Measurements from ENCODE around the gene FBXO11. TPM values are rescaled to one million over a fixed set of nuclear protein-coding genes. Genes with fewer than 3 reads are reported as not detected.

Gene FBXO11
- total RNA-seq, 1 donor from 2014 or later, result 71.3 TPM

- Histone ChIP-seq H3K9me3 (ENCODE audit: low read depth) (no peaks in the 10 kb centered on the region), H4K20me1 (ENCODE audit: low read depth) (no peaks in the 10 kb centered on the region), H3K4me1 (no peaks in the 10 kb centered on the region), H3K27me3 (no peaks in the 10 kb centered on the region), H3K4me3 (no peak overlapping the region), H3F3A (ENCODE audit: low read depth) (peaks cover 8% of the 10 kb centered on the region), H3K27ac (no peak overlapping the region), H3K36me3 (peaks cover 63% of the 10 kb centered on the region), H2AFZ (replicated peaks) (no peak overlapping the region), H3K79me2 (ENCODE audit: low read depth) (no peaks in the 10 kb centered on the region), H3K9ac (no peak overlapping the region), H3K4me2 (no peak overlapping the region)
- no peak overlapping the region for H3K4me3 Mint-ChIP-seq
- DNase-seq (ENCODE audit: low spot score), result no peak
- H3K36me3 Mint-ChIP-seq, result peaks cover 46% of the 10 kb centered on the region
- H3K9me3 Mint-ChIP-seq, result no peaks in the 10 kb centered on the region
- H3K27me3 Mint-ChIP-seq (ENCODE audit: insufficient read depth, low read depth), result peaks cover 1% of the 10 kb centered on the region
- H3K27ac Mint-ChIP-seq, result no peak overlapping the region
- H3K4me1 Mint-ChIP-seq, result no peaks in the 10 kb centered on the region
- no peak for TF ChIP-seq EZH2 (IDR thresholded peaks at IDR 0.05)
- no peak for TF ChIP-seq EZH2phosphoT487 (IDR thresholded peaks at IDR 0.05)
- TF ChIP-seq, protein P1, sequence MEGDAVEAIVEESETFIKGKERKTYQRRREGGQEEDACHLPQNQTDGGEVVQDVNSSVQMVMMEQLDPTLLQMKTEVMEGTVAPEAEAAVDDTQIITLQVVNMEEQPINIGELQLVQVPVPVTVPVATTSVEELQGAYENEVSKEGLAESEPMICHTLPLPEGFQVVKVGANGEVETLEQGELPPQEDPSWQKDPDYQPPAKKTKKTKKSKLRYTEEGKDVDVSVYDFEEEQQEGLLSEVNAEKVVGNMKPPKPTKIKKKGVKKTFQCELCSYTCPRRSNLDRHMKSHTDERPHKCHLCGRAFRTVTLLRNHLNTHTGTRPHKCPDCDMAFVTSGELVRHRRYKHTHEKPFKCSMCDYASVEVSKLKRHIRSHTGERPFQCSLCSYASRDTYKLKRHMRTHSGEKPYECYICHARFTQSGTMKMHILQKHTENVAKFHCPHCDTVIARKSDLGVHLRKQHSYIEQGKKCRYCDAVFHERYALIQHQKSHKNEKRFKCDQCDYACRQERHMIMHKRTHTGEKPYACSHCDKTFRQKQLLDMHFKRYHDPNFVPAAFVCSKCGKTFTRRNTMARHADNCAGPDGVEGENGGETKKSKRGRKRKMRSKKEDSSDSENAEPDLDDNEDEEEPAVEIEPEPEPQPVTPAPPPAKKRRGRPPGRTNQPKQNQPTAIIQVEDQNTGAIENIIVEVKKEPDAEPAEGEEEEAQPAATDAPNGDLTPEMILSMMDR (IDR thresholded peaks at IDR 0.05), result no peak
Observed at GRCh38 chr2:47822518-47822917, 83.8 kb downstream of the FBXO11 start.

DNA sequence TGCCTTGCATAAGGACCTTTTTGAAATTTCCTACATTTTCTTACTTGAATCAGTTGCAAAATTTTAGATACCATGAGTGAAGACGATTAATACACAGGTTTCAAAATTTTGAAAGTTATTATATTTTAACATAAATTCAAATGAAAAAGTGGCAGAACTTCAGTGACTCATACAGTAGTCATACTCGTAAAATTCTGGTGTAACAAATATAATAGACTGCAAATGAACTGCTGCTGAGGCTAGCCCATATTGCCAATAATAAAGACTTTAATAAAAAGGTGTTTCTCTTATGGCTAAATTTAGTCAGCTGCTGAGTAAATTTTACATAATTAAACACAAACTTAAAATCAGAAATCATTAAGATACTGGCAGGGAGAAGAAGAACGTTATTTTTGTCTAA is 86.5 kb downstream of the FBXO11 start:
- H3K27ac Mint-ChIP-seq, result no peak overlapping the region
- Histone ChIP-seq H3K9ac (no peak overlapping the region), H3K27me3 (no peaks in the 10 kb centered on the region), H3K4me2 (no peak overlapping the region), H3K4me1 (no peaks in the 10 kb centered on the region), H3K9me3 (ENCODE audit: low read depth) (no peaks in the 10 kb centered on the region), H3K27ac (no peak overlapping the region), H3K4me3 (no peak overlapping the region), H3K36me3 (peaks cover 48% of the 10 kb centered on the region), H3F3A (ENCODE audit: low read depth) (peaks cover 8% of the 10 kb centered on the region), H2AFZ (replicated peaks) (no peak overlapping the region), H3K79me2 (ENCODE audit: low read depth) (no peaks in the 10 kb centered on the region), H4K20me1 (ENCODE audit: low read depth) (no peaks in the 10 kb centered on the region)
- H3K36me3 Mint-ChIP-seq, result peaks cover 58% of the 10 kb centered on the region
- no peak overlapping the region for H3K4me3 Mint-ChIP-seq
- H3K9me3 Mint-ChIP-seq, result no peaks in the 10 kb centered on the region
- H3K4me1 Mint-ChIP-seq, result no peaks in the 10 kb centered on the region
- TF ChIP-seq, protein P1 (IDR thresholded peaks at IDR 0.05), result no peak
- no peak for DNase-seq (ENCODE audit: low spot score)
- H3K27me3 Mint-ChIP-seq (ENCODE audit: insufficient read depth, low read depth), result peaks cover 6% of the 10 kb centered on the region

DNA sequence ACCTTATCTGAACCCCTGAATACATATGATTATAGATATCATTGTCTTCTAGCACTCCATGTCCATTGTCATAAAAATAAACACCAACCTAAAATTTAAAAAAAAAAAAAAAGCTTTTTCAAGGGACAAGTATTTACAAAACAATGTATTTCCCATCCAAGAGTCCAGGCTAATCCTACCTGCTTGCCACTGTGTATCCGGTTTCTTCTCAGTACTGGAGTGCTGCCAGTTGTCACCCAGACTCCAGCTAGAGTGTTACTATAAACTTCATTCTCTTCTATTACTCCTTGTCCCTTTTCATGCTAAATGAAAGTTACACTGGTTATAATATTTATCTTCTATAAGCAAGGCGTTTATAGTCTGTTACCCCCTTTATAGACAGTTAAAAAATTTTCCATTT is 87.5 kb downstream of the FBXO11 start:
- no peaks in the 10 kb centered on the region for H3K4me1 Mint-ChIP-seq
- Histone ChIP-seq H3K27ac (no peak overlapping the region), H3K27me3 (no peaks in the 10 kb centered on the region), H3K9me3 (ENCODE audit: low read depth) (no peaks in the 10 kb centered on the region), H3K4me1 (no peaks in the 10 kb centered on the region), H4K20me1 (ENCODE audit: low read depth) (no peaks in the 10 kb centered on the region), H3K4me3 (no peak overlapping the region), H3K36me3 (peaks cover 51% of the 10 kb centered on the region), H3K79me2 (ENCODE audit: low read depth) (no peaks in the 10 kb centered on the region), H2AFZ (replicated peaks) (no peak overlapping the region), H3F3A (ENCODE audit: low read depth) (peaks cover 10% of the 10 kb centered on the region), H3K9ac (no peak overlapping the region), H3K4me2 (no peak overlapping the region)
- H3K9me3 Mint-ChIP-seq, result no peaks in the 10 kb centered on the region
- DNase-seq (ENCODE audit: low spot score), result no peak
- peaks cover 61% of the 10 kb centered on the region for H3K36me3 Mint-ChIP-seq
- TF ChIP-seq, protein P1 (IDR thresholded peaks at IDR 0.05), result no peak
- no peak for TF ChIP-seq EZH2phosphoT487 (IDR thresholded peaks at IDR 0.05)
- no peak for TF ChIP-seq EZH2 (IDR thresholded peaks at IDR 0.05)
- H3K27me3 Mint-ChIP-seq (ENCODE audit: insufficient read depth, low read depth), result peaks cover 6% of the 10 kb centered on the region
- no peak overlapping the region for H3K4me3 Mint-ChIP-seq
- no peak overlapping the region for H3K27ac Mint-ChIP-seq
